ENCODE data around the gene SLC1A5.

- TF ChIP-seq CTCF (IDR thresholded peaks at IDR 0.05) = no peak
- no peak for TF ChIP-seq POLR2AphosphoS5 (IDR thresholded peaks at IDR 0.05; ENCODE audit: low read depth, low read length)
- TF ChIP-seq TCF7L2 (IDR thresholded peaks at IDR 0.05; ENCODE audit: low read depth, low read length) = no peak
- TF ChIP-seq SIN3A (IDR thresholded peaks at IDR 0.05; ENCODE audit: borderline replicate concordance, insufficient read depth, low read depth, low read length) = no peak
- TF ChIP-seq, protein P1, sequence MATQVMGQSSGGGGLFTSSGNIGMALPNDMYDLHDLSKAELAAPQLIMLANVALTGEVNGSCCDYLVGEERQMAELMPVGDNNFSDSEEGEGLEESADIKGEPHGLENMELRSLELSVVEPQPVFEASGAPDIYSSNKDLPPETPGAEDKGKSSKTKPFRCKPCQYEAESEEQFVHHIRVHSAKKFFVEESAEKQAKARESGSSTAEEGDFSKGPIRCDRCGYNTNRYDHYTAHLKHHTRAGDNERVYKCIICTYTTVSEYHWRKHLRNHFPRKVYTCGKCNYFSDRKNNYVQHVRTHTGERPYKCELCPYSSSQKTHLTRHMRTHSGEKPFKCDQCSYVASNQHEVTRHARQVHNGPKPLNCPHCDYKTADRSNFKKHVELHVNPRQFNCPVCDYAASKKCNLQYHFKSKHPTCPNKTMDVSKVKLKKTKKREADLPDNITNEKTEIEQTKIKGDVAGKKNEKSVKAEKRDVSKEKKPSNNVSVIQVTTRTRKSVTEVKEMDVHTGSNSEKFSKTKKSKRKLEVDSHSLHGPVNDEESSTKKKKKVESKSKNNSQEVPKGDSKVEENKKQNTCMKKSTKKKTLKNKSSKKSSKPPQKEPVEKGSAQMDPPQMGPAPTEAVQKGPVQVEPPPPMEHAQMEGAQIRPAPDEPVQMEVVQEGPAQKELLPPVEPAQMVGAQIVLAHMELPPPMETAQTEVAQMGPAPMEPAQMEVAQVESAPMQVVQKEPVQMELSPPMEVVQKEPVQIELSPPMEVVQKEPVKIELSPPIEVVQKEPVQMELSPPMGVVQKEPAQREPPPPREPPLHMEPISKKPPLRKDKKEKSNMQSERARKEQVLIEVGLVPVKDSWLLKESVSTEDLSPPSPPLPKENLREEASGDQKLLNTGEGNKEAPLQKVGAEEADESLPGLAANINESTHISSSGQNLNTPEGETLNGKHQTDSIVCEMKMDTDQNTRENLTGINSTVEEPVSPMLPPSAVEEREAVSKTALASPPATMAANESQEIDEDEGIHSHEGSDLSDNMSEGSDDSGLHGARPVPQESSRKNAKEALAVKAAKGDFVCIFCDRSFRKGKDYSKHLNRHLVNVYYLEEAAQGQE (IDR thresholded peaks at IDR 0.05; ENCODE audit: insufficient read depth in 1 of 2, low read depth in 2 of 2, low read length in 1 of 2) = no peak
Observed at GRCh38 chr19:46803555-46803954, 15.2 kb upstream of the SLC1A5 start.

Measured in Panc1 (cell line).